Stimulated activated CD4-positive, alpha-beta T cell treated with anti-CD3 and anti-CD28 coated beads, TNF-alpha, amount 100 ng/mL, for 4 hours (primary cell): ENCODE results near the gene BIK.
"Not testable (repeated sequence)": the region's sequence is repeated elsewhere in the genome, so short reads cannot be mapped to it uniquely, and the experiment has no call there.

Source experiments
- DNase-seq, 3 experiments: peaks; one replicate each; pipeline ENCODE4 v3.0.0-alpha.2; 2020; ENCODE audit warnings: low read depth in 3 of 3

The BIK gene

GRCh38 chr22:43104950-43105349 is 5.6 kb upstream of the BIK start:
- not testable (repeated sequence) for DNase-seq

- no peak for DNase-seq
Measured at GRCh38 chr22:43106302-43106701, 4.2 kb upstream of the BIK start.

- no peak for DNase-seq
Measured at GRCh38 chr22:43109511-43109910, 1.0 kb upstream of the BIK start.

GRCh38 chr22:43109921-43110443 is 568 bp upstream of the BIK start:
- no peak for DNase-seq

- peak in 2 of 3 experiments; percentile 19 to 40 for DNase-seq
Measured at GRCh38 chr22:43110927-43111623, 525 bp downstream of the BIK start.

GRCh38 chr22:43113526-43114251 is 3.1 kb downstream of the BIK start:
- no peak for DNase-seq

- DNase-seq, result no peak
Measured at GRCh38 chr22:43114958-43115357, 4.4 kb downstream of the BIK start.

- no peak for DNase-seq
Measured at GRCh38 chr22:43116932-43117331, 6.4 kb downstream of the BIK start.

GRCh38 chr22:43118024-43118849 is 7.7 kb downstream of the BIK start:
- no peak for DNase-seq

- no peak for DNase-seq
Measured at GRCh38 chr22:43118953-43119458, 8.5 kb downstream of the BIK start.

GRCh38 chr22:43126501-43127165 is 16.1 kb downstream of the BIK start:
- no peak for DNase-seq

GRCh38 chr22:43127166-43127908 is 16.8 kb downstream of the BIK start:
- DNase-seq, result no peak

- DNase-seq, result no peak
Measured at GRCh38 chr22:43128116-43128515, 17.6 kb downstream of the BIK start.

- DNase-seq, result no peak
Measured at GRCh38 chr22:43128928-43129424, 18.4 kb downstream of the BIK start.

- DNase-seq, result no peak
Measured at GRCh38 chr22:43129426-43130425, 19.2 kb downstream of the BIK start.

GRCh38 chr22:43131773-43132501 is 21.4 kb downstream of the BIK start:
- DNase-seq, result no peak

GRCh38 chr22:43133401-43133800 is 22.9 kb downstream of the BIK start:
- no peak for DNase-seq

- DNase-seq, result no peak
Measured at GRCh38 chr22:43134553-43134952, 24.0 kb downstream of the BIK start.

- DNase-seq, result no peak
Measured at GRCh38 chr22:43135565-43135964, 25.0 kb downstream of the BIK start.
